ENCODE measurements around the gene SLC49A3.

GRCh38 chr4:665381-665750 is 23.6 kb downstream of the SLC49A3 start:
- TF ChIP-seq CTCF (IDR thresholded peaks at IDR 0.05) = no peak
- no peak for TF ChIP-seq POLR2A (IDR thresholded peaks at IDR 0.05)
